SK-N-SH treated with all-trans-retinoic acid at 6 μM for 48 hours (cell line): ENCODE measurements around the gene HERC2.

Experiments
- ATAC-seq: fragments of 200-7000 bp; cut with Tn5 transposase; 3 replicates; pipeline ENCODE4 v1.9.1; 2020; ENCODE audit warnings: mild to moderate bottlenecking, moderate library complexity
- ARNTL ChIP-seq: fragments of 450-650 bp; formaldehyde crosslinking; IDR thresholded peaks from 2 replicates; pipeline ENCODE4 v1.5.0; 2020; ENCODE audit warnings: low read depth, mild to moderate bottlenecking, moderate library complexity, borderline replicate concordance
- BACH2 ChIP-seq: fragments of 250-450 bp; sonication (Bioruptor Pico); IDR thresholded peaks from 2 replicates; pipeline ENCODE4 v1.9.0; 2021; ENCODE audit warnings: mild to moderate bottlenecking, borderline replicate concordance
- CSDC2 ChIP-seq: fragments of 250-450 bp; sonication (Bioruptor Pico); IDR thresholded peaks from 2 replicates; pipeline ENCODE4 v1.5.0; 2020; ENCODE audit warnings: mild to moderate bottlenecking, moderate library complexity
- ESRRG ChIP-seq: fragments of 250-450 bp; sonication (Bioruptor Pico); IDR thresholded peaks from 2 replicates; pipeline ENCODE4 v1.6.1; 2021; ENCODE audit warnings: mild to moderate bottlenecking
- GLIS3 ChIP-seq: fragments of 250-450 bp; sonication (Bioruptor Pico); IDR thresholded peaks from 2 replicates; pipeline ENCODE4 v1.5.0; 2020; ENCODE audit warnings: mild to moderate bottlenecking, moderate library complexity
- ISL1 ChIP-seq: fragments of 250-450 bp; sonication (Bioruptor Pico); IDR thresholded peaks from 2 replicates; pipeline ENCODE4 v2.1.2; 2022; ENCODE audit warnings: mild to moderate bottlenecking, moderate library complexity
- OSR1 ChIP-seq: fragments of 250-450 bp; sonication (Bioruptor Pico); IDR thresholded peaks from 2 replicates; pipeline ENCODE4 v1.8.0; 2022; ENCODE audit warnings: moderate library complexity, mild to moderate bottlenecking, inconsistent platforms
- PPARA ChIP-seq: fragments of 250-450 bp; sonication (Bioruptor Pico); IDR thresholded peaks from 2 replicates; pipeline ENCODE4 v1.5.0; 2020; ENCODE audit warnings: mild to moderate bottlenecking, borderline replicate concordance
- RARB ChIP-seq: fragments of 250-450 bp; sonication (Bioruptor Pico); IDR thresholded peaks from 2 replicates; pipeline ENCODE4 v1.8.0; 2021; ENCODE audit warnings: mild to moderate bottlenecking, moderate library complexity
- SNAI2 ChIP-seq: fragments of 250-450 bp; sonication (Bioruptor Pico); IDR thresholded peaks from 2 replicates; pipeline ENCODE4 v1.5.0; 2020; ENCODE audit warnings: mild to moderate bottlenecking, moderate library complexity
- TCF4 ChIP-seq: fragments of 250-450 bp; sonication (Bioruptor Pico); IDR thresholded peaks from 2 replicates; pipeline ENCODE4 v1.8.0; 2021; ENCODE audit warnings: mild to moderate bottlenecking, moderate library complexity, borderline replicate concordance
- TOX ChIP-seq: fragments of 250-450 bp; sonication (Bioruptor Pico); IDR thresholded peaks from 2 replicates; pipeline ENCODE4 v1.8.0; 2021; ENCODE audit warnings: mild to moderate bottlenecking, moderate library complexity, borderline replicate concordance
- ZC3H10 ChIP-seq: fragments of 250-450 bp; sonication (Bioruptor Pico); IDR thresholded peaks from 2 replicates; pipeline ENCODE4 v1.5.1; 2021; ENCODE audit warnings: mild to moderate bottlenecking, moderate library complexity
- ZFP3 ChIP-seq: fragments of 250-450 bp; sonication (Bioruptor Pico); IDR thresholded peaks from 2 replicates; pipeline ENCODE4 v1.5.0; 2020; ENCODE audit warnings: mild to moderate bottlenecking, moderate library complexity
- ZFP30 ChIP-seq: fragments of 450-650 bp; formaldehyde crosslinking; IDR thresholded peaks from 2 replicates; pipeline ENCODE4 v1.5.0; 2022; ENCODE audit warnings: mild to moderate bottlenecking, moderate library complexity
- ZNF565 ChIP-seq: fragments of 450-650 bp; formaldehyde crosslinking; conservative IDR thresholded peaks from 2 replicates; pipeline ENCODE4 v1.5.0; 2020; ENCODE audit warnings: low read depth, mild to moderate bottlenecking, moderate library complexity
- ZNF70 ChIP-seq: fragments of 450-650 bp; formaldehyde crosslinking; IDR thresholded peaks from 2 replicates; pipeline ENCODE4 v1.5.0; 2020; ENCODE audit warnings: mild to moderate bottlenecking, moderate library complexity
- ZNF8 ChIP-seq: fragments of 450-650 bp; formaldehyde crosslinking; IDR thresholded peaks from 2 replicates; pipeline ENCODE4 v1.5.0; 2020; ENCODE audit warnings: mild to moderate bottlenecking, moderate library complexity
- TF ChIP-seq, protein P1 (sequence below): fragments of 250-450 bp; sonication (Bioruptor Pico); IDR thresholded peaks from 2 replicates; pipeline ENCODE4 v1.5.0; 2020; ENCODE audit warnings: mild to moderate bottlenecking, moderate library complexity
- TF ChIP-seq, protein P2 (sequence below): fragments of 250-450 bp; sonication (Bioruptor Pico); IDR thresholded peaks from 2 replicates; pipeline ENCODE4 v1.8.0; 2021; ENCODE audit warnings: low read depth, mild to moderate bottlenecking, moderate library complexity, borderline replicate concordance
- TF ChIP-seq, protein P3 (sequence below): fragments of 250-450 bp; sonication (Bioruptor Pico); IDR thresholded peaks from 2 replicates; pipeline ENCODE4 v1.5.1; 2020; ENCODE audit warnings: low read depth, mild to moderate bottlenecking, moderate library complexity
- TF ChIP-seq, protein P4 (sequence below): fragments of 250-450 bp; sonication (Bioruptor Pico); IDR thresholded peaks from 2 replicates; pipeline ENCODE4 v1.8.0; 2020; ENCODE audit warnings: mild to moderate bottlenecking, moderate library complexity, borderline replicate concordance
- TF ChIP-seq, protein P5 (sequence below): fragments of 250-450 bp; sonication (Bioruptor Pico); IDR thresholded peaks from 2 replicates; pipeline ENCODE4 v1.5.1; 2021; ENCODE audit warnings: mild to moderate bottlenecking, moderate library complexity

Gene HERC2

DNA sequence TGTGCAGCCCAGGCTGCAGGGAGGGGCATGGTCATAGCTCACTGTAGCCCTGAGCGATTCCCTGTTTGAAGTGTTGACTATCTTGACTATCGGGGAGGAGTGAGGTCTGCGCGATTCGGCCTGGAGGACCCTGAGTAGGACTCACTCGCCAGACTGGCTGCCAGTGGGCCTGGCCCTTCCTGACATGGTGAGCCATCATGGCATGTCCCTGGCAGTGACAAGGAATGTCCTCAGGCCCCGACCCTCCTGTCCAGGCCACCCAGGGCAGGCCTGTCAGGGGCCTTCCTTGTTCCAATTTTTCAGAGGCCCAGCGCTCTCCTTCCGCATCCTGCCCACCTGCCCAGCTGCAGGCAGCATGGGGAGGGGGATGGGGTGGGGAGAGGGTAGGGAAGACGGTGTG, 217.7 kb downstream of the HERC2 start:
- TF ChIP-seq ZFP30 (CRISPR knock-in tag) = no peak
- no peak for TF ChIP-seq BACH2 (CRISPR knock-in tag)
- TF ChIP-seq ZNF70 = no peak
- TF ChIP-seq, protein P1, sequence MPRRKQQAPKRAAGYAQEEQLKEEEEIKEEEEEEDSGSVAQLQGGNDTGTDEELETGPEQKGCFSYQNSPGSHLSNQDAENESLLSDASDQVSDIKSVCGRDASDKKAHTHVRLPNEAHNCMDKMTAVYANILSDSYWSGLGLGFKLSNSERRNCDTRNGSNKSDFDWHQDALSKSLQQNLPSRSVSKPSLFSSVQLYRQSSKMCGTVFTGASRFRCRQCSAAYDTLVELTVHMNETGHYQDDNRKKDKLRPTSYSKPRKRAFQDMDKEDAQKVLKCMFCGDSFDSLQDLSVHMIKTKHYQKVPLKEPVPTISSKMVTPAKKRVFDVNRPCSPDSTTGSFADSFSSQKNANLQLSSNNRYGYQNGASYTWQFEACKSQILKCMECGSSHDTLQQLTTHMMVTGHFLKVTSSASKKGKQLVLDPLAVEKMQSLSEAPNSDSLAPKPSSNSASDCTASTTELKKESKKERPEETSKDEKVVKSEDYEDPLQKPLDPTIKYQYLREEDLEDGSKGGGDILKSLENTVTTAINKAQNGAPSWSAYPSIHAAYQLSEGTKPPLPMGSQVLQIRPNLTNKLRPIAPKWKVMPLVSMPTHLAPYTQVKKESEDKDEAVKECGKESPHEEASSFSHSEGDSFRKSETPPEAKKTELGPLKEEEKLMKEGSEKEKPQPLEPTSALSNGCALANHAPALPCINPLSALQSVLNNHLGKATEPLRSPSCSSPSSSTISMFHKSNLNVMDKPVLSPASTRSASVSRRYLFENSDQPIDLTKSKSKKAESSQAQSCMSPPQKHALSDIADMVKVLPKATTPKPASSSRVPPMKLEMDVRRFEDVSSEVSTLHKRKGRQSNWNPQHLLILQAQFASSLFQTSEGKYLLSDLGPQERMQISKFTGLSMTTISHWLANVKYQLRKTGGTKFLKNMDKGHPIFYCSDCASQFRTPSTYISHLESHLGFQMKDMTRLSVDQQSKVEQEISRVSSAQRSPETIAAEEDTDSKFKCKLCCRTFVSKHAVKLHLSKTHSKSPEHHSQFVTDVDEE = no peak
- no peak for TF ChIP-seq ESRRG (CRISPR knock-in tag)
- TF ChIP-seq, protein P2, sequence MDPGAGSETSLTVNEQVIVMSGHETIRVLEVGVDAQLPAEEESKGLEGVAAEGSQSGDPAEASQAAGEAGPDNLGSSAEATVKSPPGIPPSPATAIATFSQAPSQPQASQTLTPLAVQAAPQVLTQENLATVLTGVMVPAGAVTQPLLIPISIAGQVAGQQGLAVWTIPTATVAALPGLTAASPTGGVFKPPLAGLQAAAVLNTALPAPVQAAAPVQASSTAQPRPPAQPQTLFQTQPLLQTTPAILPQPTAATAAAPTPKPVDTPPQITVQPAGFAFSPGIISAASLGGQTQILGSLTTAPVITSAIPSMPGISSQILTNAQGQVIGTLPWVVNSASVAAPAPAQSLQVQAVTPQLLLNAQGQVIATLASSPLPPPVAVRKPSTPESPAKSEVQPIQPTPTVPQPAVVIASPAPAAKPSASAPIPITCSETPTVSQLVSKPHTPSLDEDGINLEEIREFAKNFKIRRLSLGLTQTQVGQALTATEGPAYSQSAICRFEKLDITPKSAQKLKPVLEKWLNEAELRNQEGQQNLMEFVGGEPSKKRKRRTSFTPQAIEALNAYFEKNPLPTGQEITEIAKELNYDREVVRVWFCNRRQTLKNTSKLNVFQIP = no peak
- no peak for TF ChIP-seq ARNTL
- no peak for TF ChIP-seq TCF4 (CRISPR knock-in tag)
- no peak for TF ChIP-seq CSDC2 (CRISPR knock-in tag)
- no peak for TF ChIP-seq ZC3H10 (CRISPR knock-in tag)
- TF ChIP-seq, protein P3, sequence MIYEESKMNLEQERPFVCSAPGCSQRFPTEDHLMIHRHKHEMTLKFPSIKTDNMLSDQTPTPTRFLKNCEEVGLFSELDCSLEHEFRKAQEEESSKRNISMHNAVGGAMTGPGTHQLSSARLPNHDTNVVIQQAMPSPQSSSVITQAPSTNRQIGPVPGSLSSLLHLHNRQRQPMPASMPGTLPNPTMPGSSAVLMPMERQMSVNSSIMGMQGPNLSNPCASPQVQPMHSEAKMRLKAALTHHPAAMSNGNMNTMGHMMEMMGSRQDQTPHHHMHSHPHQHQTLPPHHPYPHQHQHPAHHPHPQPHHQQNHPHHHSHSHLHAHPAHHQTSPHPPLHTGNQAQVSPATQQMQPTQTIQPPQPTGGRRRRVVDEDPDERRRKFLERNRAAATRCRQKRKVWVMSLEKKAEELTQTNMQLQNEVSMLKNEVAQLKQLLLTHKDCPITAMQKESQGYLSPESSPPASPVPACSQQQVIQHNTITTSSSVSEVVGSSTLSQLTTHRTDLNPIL (CRISPR knock-in tag) = no peak
- TF ChIP-seq, protein P4, sequence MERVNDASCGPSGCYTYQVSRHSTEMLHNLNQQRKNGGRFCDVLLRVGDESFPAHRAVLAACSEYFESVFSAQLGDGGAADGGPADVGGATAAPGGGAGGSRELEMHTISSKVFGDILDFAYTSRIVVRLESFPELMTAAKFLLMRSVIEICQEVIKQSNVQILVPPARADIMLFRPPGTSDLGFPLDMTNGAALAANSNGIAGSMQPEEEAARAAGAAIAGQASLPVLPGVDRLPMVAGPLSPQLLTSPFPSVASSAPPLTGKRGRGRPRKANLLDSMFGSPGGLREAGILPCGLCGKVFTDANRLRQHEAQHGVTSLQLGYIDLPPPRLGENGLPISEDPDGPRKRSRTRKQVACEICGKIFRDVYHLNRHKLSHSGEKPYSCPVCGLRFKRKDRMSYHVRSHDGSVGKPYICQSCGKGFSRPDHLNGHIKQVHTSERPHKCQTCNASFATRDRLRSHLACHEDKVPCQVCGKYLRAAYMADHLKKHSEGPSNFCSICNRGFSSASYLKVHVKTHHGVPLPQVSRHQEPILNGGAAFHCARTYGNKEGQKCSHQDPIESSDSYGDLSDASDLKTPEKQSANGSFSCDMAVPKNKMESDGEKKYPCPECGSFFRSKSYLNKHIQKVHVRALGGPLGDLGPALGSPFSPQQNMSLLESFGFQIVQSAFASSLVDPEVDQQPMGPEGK = no peak
- TF ChIP-seq, all 23 proteins: peak for 0
- ATAC-seq = no peak

DNA sequence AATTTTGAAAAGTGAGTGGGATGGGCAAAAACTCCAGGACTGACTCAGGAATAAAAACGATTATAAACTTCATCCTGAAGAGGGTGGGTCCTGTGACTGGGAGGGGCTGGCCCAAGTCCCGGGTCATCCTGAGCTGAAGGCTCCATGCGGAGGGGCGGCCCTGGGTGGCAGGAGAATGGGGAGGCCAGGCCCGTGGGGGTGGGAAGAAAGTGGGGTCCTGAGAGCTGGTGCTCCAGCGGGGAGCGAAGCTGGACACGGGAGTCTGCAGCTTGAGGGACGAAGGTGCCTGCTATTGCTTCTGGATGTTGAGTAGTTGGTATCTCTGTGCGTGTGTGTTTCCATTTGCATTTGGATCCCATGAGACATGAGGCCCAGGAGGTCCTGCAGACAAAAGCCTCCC, 218.1 kb downstream of the HERC2 start:
- TF ChIP-seq ZNF70 = no peak
- TF ChIP-seq SNAI2 (CRISPR knock-in tag) = no peak
- TF ChIP-seq, protein P4 = no peak
- TF ChIP-seq RARB (CRISPR knock-in tag) = no peak
- TF ChIP-seq ZNF8 (CRISPR knock-in tag) = no peak
- no peak for TF ChIP-seq ESRRG (CRISPR knock-in tag)
- no peak for TF ChIP-seq ZFP3 (CRISPR knock-in tag)
- TF ChIP-seq GLIS3 = no peak
- no peak for TF ChIP-seq CSDC2 (CRISPR knock-in tag)
- no peak for TF ChIP-seq TOX (CRISPR knock-in tag)
- TF ChIP-seq OSR1 (CRISPR knock-in tag) = no peak
- no peak for TF ChIP-seq ZNF565
- TF ChIP-seq ISL1 (CRISPR knock-in tag) = no peak
- TF ChIP-seq, protein P5, sequence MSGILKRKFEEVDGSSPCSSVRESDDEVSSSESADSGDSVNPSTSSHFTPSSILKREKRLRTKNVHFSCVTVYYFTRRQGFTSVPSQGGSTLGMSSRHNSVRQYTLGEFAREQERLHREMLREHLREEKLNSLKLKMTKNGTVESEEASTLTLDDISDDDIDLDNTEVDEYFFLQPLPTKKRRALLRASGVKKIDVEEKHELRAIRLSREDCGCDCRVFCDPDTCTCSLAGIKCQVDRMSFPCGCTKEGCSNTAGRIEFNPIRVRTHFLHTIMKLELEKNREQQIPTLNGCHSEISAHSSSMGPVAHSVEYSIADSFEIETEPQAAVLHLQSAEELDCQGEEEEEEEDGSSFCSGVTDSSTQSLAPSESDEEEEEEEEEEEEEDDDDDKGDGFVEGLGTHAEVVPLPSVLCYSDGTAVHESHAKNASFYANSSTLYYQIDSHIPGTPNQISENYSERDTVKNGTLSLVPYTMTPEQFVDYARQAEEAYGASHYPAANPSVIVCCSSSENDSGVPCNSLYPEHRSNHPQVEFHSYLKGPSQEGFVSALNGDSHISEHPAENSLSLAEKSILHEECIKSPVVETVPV (CRISPR knock-in tag) = no peak
- no peak for TF ChIP-seq PPARA (CRISPR knock-in tag)
- TF ChIP-seq, protein P1 = no peak
- no peak for TF ChIP-seq ZC3H10 (CRISPR knock-in tag)
- no peak for ATAC-seq
